DND-41 (cell line): ENCODE data around the gene PEPD.

Source experiments
- EZH2 ChIP-seq: IDR thresholded peaks from 3 replicates; pipeline ENCODE4 v1.6.1; 2012; ENCODE audit warnings: borderline replicate concordance, low read depth, mild to moderate bottlenecking, moderate library complexity, low read length, inconsistent platforms; ENCODE audit not compliant: severe bottlenecking
- TF ChIP-seq, protein P1 (sequence below): IDR thresholded peaks from 2 replicates; pipeline ENCODE4 v1.5.1; 2012; ENCODE audit warnings: borderline replicate concordance, low read length, moderate library complexity, mild to moderate bottlenecking; ENCODE audit not compliant: poor library complexity, severe bottlenecking; ENCODE audit errors: extremely low read depth

DNA sequence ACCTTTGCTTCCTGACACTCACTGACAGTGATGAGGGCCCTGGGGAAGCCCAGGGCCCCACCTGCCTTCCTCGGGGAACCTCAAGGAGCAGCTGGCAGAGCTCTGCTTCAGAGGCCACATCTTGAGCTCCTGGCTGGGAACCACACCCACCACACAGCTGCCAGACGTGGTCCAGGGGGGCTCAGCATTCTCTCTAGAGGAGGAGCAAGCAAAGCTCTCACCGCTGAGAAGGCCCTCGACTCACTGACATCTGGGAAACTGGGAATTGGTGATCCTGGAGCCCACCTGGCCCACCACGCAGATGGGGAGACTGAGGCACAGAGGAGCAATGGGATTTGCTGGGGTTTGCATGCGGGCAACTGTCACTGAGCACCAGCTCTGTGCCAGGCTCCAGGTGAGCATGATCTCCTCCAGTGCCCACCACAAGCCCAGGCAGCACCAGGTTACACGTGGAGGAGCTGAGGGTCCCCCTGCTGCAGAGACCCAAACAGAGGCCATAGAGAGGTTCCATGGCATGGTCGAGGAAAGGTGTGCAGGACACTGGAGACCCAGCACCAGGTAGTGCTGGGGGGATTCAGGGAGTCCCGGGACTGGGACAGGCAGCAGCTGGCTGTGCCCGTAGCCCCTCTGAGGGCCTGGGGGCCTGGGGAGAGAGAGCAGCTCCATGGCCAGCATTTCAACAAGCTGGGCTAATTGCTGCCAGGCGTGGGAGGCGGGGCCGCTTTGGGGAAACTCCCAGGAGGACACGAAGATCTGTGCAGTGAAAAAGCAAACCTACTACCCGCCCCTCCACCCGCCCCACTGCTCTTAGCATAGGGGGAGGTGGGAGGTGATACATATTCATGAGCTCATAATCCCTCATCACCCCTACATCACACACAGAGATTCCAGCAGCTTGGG is 33.4 kb downstream of the PEPD start:
- TF ChIP-seq, protein P1, sequence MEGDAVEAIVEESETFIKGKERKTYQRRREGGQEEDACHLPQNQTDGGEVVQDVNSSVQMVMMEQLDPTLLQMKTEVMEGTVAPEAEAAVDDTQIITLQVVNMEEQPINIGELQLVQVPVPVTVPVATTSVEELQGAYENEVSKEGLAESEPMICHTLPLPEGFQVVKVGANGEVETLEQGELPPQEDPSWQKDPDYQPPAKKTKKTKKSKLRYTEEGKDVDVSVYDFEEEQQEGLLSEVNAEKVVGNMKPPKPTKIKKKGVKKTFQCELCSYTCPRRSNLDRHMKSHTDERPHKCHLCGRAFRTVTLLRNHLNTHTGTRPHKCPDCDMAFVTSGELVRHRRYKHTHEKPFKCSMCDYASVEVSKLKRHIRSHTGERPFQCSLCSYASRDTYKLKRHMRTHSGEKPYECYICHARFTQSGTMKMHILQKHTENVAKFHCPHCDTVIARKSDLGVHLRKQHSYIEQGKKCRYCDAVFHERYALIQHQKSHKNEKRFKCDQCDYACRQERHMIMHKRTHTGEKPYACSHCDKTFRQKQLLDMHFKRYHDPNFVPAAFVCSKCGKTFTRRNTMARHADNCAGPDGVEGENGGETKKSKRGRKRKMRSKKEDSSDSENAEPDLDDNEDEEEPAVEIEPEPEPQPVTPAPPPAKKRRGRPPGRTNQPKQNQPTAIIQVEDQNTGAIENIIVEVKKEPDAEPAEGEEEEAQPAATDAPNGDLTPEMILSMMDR: no peak
- TF ChIP-seq EZH2: no peak
